ENCODE measurements around the gene IDE. TPM values are rescaled to one million over a fixed set of nuclear protein-coding genes. Genes with fewer than 3 reads are reported as not detected.
A peak's percentile ranks its signal among the peaks of the same experiment; 100 is the strongest.

The IDE gene
- total and polyA plus RNA-seq, 9 of the 15 experiments (the other 6 are each of a cell fraction or from before 2014, with no cell fraction given), result 10.2 to 50.6 (median 33.2) TPM

GRCh38 chr10:92530891-92531535 is 42.9 kb downstream of the IDE start:
- in situ Hi-C loops (cut with MboI) (no loop called here), intact Hi-C loops (cut with micrococcal nuclease) (no loop called here)
- Histone ChIP-seq H3K4me1 (replicated peaks in 1 of 2; ENCODE audit: control insufficient read depth in 2 of 2, insufficient read depth in 2 of 2, low read length in 2 of 2) (peaks cover 0 to 4% of the 10 kb centered on the region in 2 experiments; a peak in 2 of 5 replicates), H3K27ac (ENCODE audit: extremely low read depth, low read depth, low read length) (no peak overlapping the region), H2AFZ (ENCODE audit: low read depth, low read length) (no peak overlapping the region), H3K4me2 (ENCODE audit: insufficient read depth, low read length) (no peak overlapping the region), H3K9me3 (replicated peaks; ENCODE audit: control insufficient read depth, insufficient read depth, low read depth, low read length) (no peaks in the 10 kb centered on the region), H3K9me1 (ENCODE audit: control insufficient read depth, insufficient read depth, low read length) (no peaks in the 10 kb centered on the region), H3K79me2 (ENCODE audit: control insufficient read depth, insufficient read depth, low read length) (no peaks in the 10 kb centered on the region), H4K20me1 (replicated peaks; ENCODE audit: control insufficient read depth, insufficient read depth, low read length) (no peaks in the 10 kb centered on the region), H3K27me3 (ENCODE audit: control insufficient read depth in 2 of 2, insufficient read depth in 2 of 2, low read length in 2 of 2) (no peaks in the 10 kb centered on the region), H3K4me3 (no peak overlapping the region), H3K9ac (ENCODE audit: insufficient read depth in 1 of 2, low read depth in 2 of 2, low read length in 2 of 2) (no peak overlapping the region), H3K36me3 (ENCODE audit: control insufficient read depth, insufficient read depth, low read length) (peaks cover 69% of the 10 kb centered on the region)
- FAIRE-seq (peak; percentile 29), DNase-seq (ENCODE audit: extremely low read depth in 1 of 4, low spot score in 3 of 4) (peak in 3 of 4 experiments; percentile 14 to 30 (median 24)), ATAC-seq (peak; percentile 70)
- CTCF ChIA-PET (ENCODE audit: low intra/inter-chr PET ratio), result no interaction called here
- 8% methylated on average over 2 of the region's 2 CpGs for WGBS (ENCODE audit: insufficient coverage, low coverage, missing lambda C conversion rate)
- BruUV-seq (replicated peaks), result no TSS peak
- POLR2A ChIA-PET, result interaction anchor here (1.0 to 3.8 kb wide), 3 partner anchors 10 to 35 kb away, joined by 3 to 16 read pairs (median 5); no protein-coding TSS in a partner anchor
- no peak for TF ChIP-seq DIDO1 (tag; IDR thresholded peaks at IDR 0.05; ENCODE audit: low read depth)
- no peak for TF ChIP-seq ZFP30 (CRISPR knock-in tag; IDR thresholded peaks at IDR 0.05; ENCODE audit: borderline replicate concordance)
- no peak for TF ChIP-seq ZNF830 (CRISPR knock-in tag; IDR thresholded peaks at IDR 0.05)
- TF ChIP-seq FOXJ3 (CRISPR knock-in tag; IDR thresholded peaks at IDR 0.05), result no peak
- TF ChIP-seq E2F3 (CRISPR knock-in tag; IDR thresholded peaks at IDR 0.05), result no peak
- TF ChIP-seq, protein P1, sequence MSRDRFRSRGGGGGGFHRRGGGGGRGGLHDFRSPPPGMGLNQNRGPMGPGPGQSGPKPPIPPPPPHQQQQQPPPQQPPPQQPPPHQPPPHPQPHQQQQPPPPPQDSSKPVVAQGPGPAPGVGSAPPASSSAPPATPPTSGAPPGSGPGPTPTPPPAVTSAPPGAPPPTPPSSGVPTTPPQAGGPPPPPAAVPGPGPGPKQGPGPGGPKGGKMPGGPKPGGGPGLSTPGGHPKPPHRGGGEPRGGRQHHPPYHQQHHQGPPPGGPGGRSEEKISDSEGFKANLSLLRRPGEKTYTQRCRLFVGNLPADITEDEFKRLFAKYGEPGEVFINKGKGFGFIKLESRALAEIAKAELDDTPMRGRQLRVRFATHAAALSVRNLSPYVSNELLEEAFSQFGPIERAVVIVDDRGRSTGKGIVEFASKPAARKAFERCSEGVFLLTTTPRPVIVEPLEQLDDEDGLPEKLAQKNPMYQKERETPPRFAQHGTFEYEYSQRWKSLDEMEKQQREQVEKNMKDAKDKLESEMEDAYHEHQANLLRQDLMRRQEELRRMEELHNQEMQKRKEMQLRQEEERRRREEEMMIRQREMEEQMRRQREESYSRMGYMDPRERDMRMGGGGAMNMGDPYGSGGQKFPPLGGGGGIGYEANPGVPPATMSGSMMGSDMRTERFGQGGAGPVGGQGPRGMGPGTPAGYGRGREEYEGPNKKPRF (IDR thresholded peaks at IDR 0.05; ENCODE audit: low read depth, low read length), result no peak
- TF ChIP-seq ARID1B (IDR thresholded peaks at IDR 0.05), result peak; percentile 42
- 0 out of 2 replicates have a peak, but pooled peaks have one; percentile 22 for TF ChIP-seq SMARCA4 (IDR thresholded peaks at IDR 0.05)
- no peak for TF ChIP-seq FOXA3 (CRISPR knock-in tag; conservative IDR thresholded peaks at IDR 0.05 in 1 of 2, IDR thresholded peaks at IDR 0.05 in 1 of 2)
- TF ChIP-seq ETV5 (CRISPR knock-in tag; IDR thresholded peaks at IDR 0.05; ENCODE audit: low read depth), result no peak
- TF ChIP-seq ZBTB9 (CRISPR knock-in tag; IDR thresholded peaks at IDR 0.05), result no peak
- TF ChIP-seq PTBP1 (IDR thresholded peaks at IDR 0.05; ENCODE audit: low read depth, low read length), result no peak
- no peak for TF ChIP-seq TGIF2 (CRISPR knock-in tag; IDR thresholded peaks at IDR 0.05)
- TF ChIP-seq THRB (CRISPR knock-in tag; conservative IDR thresholded peaks at IDR 0.05), result no peak
- TF ChIP-seq ZNF644 (tag; IDR thresholded peaks at IDR 0.05; ENCODE audit: low read depth), result no peak
- TF ChIP-seq, protein P2, sequence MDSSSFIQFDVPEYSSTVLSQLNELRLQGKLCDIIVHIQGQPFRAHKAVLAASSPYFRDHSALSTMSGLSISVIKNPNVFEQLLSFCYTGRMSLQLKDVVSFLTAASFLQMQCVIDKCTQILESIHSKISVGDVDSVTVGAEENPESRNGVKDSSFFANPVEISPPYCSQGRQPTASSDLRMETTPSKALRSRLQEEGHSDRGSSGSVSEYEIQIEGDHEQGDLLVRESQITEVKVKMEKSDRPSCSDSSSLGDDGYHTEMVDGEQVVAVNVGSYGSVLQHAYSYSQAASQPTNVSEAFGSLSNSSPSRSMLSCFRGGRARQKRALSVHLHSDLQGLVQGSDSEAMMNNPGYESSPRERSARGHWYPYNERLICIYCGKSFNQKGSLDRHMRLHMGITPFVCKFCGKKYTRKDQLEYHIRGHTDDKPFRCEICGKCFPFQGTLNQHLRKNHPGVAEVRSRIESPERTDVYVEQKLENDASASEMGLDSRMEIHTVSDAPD (CRISPR knock-in tag; IDR thresholded peaks at IDR 0.05), result no peak
- TF ChIP-seq BDP1 (IDR thresholded peaks at IDR 0.05; ENCODE audit: insufficient read depth, insufficient read length), result no peak

All from K562 (cell line).